NCI-H526 treated with DMSO at 0.1 percent for 48 hours (cell line): Measurements from ENCODE around the gene PSMD3.
A peak's percentile ranks its signal among the peaks of the same experiment; 100 is the strongest.

ENCODE experiments used
- DNase-seq: peaks from one replicate; lab custom pipeline; 2025; lab: John Stamatoyannopoulos, UW

Gene PSMD3

DNA sequence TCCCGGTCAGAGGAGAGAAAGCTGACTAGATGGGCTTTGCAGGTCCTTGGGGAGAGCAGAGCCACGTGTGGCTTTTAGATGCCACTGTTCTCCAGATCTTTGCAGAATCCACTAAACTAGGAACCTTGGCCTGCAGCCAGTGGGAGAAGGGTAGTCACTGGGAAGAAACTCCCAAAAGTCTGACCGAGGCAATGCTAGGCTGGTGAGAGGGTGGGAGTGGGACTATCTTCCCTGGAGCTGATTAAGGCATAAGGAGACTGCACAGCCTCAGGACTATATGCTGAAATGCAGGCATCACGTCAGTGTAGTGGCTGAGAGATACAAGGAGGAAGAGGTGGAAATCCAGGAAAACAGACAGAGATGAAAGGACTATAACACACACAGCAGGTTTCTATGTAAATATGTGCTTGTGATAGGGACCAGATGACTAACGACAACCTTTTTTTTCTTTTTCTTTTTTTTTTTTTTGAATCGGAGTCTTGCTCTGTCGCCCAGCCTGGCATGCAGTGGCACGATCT, 20.0 kb upstream of the PSMD3 start:
- DNase-seq = no peak

DNA sequence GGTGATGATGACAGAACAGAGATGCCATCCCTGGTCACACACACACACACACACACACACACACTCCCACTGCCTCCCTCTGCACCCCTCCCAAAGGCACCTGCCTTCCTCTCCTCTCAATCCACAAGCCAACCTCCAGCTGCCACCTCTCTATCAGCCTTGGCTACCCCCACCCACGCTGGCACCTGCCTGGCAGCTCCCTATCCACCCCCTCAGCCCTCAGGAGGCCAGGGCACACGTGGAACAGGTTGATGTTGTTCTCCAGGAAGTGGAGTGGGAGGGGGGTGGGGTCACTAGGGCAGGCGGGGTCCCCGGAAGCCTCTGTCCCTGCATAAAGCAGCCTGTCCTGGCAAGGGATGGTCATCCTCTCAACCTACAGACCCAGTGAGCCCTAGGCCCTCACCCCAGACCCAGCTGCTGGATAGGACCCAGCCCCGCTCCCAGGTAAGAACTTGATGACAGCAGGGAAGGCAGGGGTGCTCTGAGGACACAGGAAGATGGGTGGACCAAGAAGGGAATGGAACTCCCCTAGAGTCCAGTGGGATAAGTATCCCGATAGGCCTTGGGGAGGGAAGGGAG, 17.9 kb upstream of the PSMD3 start, which contains the start of gene GSDMA:
TSS of gene GSDMA (plus strand) at position 363 of the 579 bp plus-strand sequence. CDS start 2,684 bp downstream, outside the sequence.
- no peak for DNase-seq

DNA sequence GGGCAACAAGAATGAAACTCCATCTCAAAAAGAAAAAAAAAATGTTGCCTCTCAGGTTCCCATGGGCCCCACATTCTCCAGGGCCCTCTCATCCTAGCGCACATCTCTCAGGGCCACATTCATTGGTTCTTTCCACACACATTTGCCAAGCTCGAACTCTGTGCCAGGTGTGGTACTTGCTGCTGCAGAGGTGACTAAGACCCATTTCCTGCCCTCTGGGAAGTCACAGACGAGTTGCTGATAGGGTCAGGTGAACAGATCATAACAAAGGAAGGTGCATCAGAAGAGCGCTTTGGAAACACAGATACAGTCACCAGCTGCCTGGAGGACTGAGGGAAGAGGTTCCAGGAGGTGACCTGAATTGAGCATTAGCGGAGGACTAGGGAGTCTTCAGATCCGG, 16.8 kb upstream of the PSMD3 start:
- DNase-seq = no peak

DNA sequence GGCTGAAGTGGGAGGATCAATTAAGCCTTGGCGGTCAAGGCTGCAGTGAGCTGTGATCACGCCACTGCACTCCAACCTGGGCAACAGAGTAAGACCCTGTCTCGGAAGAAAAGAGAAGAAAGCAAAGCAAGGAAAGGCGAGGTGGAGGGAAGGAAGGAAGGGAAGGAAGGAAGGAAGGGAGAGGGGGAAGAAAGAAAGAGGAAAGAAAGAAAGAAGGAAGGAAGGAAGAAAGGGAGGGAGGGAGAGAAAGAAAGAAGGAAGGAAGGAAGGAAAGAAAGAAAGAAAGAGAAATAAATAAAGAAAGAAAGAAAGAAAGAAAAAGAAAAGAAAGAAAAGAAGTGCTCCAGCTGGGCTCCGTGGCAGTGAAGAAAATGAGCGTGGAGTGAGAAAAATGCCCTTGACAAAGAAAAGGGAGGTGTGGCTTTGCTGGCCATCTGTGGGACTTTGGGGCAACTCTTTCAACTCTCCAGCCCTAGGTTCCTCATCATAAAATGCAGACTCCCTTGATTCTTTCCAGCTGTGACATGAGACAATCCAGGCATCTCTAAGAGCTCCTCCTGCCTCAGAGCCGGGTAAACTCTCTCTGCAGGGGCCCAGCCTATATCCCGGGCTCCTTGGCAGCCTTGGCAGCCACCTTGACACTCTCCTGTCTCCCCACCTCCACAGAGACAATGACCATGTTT, 15.4 kb upstream of the PSMD3 start:
- no peak for DNase-seq

DNA sequence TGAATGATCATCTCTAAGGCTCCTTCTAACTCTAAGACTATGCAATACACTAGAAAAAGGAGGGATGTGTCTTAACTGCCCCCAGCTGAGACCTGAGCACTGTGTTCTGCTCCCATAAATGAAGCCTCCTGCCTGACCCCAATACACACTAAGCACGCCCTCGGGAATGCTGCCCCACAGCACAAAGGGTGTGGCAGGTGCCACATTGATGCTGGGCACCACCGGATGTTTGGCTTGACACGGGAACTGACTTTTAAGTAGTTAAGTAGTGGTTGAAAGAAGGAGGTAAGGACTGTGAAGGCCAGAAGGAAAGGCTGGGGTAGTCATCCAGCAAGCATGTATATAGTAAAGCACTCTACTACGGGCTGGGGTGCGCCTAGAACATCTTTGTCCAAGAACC, 13.8 kb upstream of the PSMD3 start:
- DNase-seq = no peak

DNA sequence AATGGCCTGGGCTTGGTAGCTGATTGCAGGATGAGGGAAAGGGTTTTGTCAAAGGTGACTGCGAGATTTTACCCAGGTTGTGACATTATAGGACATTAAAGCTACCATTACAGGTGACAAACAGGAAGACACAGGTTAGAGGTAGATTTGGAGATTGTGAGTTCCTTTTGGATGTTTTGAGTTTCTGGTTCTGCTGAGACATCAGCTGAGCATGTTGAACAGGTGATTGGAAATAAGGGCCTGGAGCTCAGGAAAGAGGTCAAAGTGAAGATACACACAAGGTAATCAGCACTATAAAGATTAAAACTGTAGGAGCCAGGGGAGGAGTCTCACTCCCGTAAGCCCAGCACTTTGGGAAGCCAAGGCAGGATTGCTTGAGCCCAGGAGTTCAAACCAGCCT, 11.8 kb upstream of the PSMD3 start:
- no peak for DNase-seq

DNA sequence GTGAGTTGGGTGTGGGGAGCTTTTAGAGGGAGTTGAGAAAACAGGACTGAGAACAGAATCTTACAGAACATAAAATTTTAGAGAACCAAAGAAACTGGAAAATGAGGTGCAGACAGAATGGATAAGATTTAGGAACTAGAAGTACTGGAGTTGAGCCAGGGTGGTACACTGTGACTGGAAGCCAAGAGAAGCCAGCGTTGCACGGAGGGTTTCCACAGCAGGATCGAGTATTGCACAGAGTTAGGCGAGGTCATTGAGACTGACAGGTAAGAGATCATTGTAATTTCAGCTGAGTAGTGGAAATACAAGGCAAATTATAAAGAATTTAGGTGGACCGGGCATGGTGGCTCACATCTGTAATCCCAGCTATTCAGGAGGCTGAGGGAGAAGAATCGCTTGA, 11.2 kb upstream of the PSMD3 start:
- DNase-seq = no peak

DNA sequence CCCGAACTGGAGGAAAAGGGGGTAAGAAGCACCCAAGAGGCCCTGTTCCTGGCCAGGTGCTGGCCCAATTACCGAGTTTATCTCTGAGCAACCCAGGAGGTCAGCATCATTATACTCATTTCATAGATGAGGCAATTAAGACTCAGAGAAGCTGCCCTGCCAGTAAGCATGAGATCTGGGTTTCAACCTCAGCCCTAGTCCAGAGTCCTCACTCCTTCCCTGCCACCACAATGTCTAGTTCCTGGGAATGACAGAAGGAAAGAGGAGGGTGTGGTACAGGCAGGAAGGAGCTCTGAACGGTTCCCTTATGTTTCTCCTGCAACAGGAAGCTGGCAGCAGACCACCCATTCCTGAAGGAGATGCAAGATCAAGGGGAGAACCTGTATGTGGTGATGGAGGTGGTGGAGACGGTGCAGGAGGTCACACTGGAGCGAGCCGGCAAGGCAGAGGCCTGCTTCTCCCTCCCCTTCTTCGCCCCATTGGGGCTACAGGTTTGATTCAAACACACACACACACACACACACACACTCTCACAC, 10.4 kb upstream of the PSMD3 start:
- DNase-seq = no peak

DNA sequence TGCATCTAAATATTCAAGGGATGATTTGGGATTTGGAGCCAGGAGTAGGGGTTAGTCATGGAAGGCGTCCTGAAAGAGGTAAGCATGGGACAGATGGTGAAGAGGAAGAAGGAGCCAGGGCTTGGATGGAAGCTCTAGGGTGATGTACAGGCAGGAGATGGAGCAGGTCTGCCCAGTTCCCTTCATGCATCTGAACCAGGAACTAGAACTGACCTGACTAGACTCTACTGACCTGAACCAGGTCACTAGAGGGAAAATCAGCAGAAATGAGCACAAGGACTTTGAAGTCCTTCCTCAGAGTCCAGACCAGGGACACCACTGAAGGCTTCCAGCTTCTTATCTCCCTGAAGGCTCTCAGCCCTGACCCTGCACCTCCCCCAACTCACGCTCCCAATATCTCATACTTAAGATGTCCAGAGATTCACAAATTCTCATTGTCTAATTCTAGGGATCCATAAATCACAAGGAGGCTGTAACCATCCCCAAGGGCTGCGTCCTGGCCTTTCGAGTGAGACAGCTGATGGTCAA, 9.5 kb upstream of the PSMD3 start:
- no peak for DNase-seq

DNA sequence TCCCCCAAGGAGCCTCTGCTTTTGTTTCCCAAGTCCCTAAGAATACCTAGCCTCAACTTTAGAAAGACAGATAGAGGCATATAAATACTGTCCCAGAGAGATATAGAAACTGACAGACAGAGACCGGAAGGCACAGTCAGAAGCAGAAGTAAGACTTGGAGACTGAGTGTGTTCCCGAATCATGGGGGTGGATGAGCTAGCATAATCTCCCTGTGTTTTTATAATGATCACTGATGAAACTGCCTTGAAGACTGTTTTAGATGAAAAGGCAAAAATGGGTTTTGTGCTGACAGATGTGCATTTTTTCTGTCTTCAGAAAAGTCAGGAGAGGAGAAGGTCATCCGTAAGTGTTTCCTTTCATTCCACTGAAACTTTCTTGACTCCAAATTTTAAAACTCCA, 8.3 kb upstream of the PSMD3 start:
- no peak for DNase-seq

DNA sequence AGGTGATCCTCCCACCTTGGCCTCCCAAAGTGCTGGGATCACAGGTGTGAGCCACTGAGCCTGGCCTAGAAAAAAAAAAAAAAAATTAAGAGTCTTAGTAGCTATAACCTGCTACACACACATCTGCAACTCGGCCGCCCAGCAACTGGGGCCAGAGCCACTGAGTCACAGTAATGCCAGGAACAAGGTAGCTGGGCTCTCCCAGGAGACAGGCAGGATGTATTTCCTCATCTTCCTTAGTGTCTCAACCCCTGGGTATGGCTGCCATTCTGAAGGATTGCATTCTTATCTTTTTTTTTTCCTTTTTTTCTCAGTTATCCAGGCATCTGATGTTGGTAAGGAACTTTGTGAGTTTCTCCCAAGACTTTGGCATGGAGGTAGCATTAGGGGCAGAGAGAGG, 7.1 kb upstream of the PSMD3 start:
- no peak for DNase-seq

DNA sequence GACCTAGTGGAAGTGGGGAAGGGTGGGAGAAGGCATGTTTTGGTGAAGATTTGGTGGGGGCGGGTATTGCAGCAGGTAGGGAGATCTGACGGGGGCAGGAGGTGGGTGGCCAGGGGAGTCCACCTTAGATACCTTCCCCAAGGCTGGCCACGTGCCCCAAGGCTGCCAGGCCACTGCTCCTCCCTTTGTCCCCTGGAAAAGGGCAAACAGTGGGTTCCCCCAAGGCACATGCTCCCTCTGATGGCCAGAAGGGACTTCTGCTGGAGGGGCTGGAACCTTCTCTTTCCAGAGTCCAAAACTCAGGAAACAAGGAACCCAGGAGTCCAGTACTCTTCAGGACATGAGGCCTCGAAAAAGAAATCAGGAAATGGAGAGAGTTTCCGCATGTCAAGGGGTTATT, 6.2 kb upstream of the PSMD3 start:
- DNase-seq = no peak

DNA sequence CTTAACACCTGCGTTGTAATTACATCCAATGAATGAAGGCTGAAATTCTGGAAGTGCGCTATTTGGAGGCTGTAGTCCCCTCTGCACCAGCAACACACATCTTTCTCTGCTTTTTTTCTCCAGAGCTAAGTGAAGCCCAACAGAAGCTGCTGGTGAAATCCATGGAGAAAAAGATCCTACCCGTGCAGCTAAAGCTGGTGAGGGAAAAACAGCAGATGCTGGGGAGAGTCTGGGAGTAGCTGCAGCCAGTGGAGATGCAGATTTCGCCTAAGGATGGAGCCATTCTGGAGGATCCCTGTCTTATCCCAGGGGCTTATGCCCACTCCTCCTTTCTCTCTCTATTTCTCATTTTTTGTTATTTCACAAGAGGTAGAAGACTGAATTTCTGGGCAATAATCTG, 4.8 kb upstream of the PSMD3 start:
- no peak for DNase-seq

DNA sequence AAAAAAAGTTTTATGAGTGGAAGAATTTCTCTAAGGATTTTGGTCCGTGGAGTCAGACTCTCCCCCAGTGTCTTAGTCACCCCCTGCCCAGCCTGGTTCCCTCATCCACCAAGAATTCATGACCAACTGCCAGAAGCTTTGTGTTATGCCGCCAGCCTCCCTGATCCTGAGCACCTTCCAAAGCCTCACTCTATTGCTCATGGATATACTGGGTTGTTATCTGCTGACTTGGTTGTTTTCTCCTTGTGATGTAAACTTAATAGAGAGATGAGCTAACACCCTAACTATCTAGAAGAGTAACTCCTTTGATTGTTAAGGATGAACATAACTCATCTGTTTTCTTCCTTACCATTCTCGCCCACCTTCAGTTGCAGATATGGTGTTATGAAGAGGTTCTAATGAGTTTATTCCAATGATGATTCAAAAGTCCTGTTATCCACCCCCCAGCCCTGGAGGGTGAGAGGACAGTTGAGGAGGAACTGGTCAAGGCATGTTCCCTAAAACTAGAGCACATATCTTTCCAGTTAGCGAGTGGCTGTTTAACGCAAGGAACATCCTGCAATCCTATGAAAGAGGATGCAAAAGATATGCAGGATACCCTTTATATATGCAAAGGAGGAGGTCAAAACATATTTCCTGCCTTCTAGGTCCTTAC, 1.5 kb upstream of the PSMD3 start:
- DNase-seq = peak; percentile 12

DNA sequence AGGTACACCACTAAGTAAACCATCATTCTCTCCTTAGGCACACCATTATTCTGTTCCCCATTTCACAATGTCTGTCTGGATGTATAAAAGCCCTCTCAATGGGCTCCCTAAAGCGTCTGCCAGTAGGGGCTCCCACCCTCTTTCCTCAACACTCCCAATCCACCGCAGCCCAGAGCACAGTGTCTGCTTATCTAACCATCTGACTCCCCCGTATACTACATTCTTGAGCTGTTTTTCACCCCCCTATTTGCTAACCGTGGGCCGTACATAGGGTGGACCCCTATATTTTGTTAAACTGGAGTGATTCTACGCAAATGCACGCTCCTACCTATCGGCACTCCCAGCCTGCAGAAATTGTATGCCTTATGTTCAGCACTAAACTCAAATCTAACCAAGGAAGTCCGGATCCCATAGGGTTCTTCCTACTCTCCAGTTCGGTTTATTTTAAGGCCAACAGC, 685 bp upstream of the PSMD3 start:
- peak; percentile 46 for DNase-seq

DNA sequence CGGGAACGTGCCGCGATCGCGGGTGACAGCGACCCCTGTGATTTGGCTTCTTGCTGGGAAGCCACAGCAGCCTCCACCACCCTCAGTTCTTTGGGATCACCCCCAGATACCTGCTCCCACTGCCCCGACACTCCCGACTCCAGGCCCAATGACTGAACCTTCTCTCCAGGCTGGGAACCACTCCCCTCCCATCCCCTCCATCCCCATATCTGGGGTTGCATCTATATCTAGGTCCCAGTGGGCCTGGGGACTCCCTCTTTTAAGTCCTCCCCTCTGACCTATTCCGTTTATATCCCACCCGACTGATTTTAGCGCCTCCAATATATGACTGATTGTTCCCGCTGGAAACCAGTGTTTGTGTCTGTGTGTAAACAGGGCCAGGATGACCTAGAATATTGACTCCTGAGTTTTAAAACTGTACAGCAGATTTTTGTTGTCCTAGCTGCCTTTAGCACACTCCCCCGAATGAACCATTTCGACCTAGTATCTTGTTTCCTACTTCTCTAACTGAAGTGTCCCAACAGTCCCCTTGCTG, 667 bp downstream of the PSMD3 start:
- DNase-seq = no peak

DNA sequence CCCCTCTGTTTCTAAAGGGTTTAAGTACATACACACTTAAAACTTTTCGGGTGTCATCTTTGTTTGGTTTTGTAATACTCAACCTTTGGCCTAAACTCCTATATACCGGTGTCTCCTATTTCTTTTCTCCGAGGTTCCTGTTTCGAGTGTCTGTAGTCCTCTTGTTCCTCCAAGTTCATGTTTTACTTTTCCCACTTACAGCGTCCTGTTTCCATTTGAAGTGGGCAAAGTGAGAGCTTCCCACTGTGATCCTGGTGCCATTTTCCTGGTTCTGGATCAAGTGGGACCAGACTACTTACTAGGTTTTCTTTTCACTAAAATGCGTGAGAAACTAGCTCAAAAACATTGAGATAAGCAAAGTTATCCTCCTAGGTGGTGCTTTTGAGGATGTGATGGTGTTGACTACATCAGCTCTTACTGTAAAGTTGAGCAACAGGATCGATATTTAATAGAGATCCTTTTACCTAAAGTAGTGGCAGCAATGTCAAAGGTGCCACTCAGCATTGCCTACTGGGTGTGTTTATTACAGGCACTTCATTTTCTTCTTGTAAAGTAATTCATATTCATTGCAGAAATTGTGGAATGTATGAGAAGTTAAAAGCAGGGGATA, 1.3 kb downstream of the PSMD3 start:
- DNase-seq = no peak

DNA sequence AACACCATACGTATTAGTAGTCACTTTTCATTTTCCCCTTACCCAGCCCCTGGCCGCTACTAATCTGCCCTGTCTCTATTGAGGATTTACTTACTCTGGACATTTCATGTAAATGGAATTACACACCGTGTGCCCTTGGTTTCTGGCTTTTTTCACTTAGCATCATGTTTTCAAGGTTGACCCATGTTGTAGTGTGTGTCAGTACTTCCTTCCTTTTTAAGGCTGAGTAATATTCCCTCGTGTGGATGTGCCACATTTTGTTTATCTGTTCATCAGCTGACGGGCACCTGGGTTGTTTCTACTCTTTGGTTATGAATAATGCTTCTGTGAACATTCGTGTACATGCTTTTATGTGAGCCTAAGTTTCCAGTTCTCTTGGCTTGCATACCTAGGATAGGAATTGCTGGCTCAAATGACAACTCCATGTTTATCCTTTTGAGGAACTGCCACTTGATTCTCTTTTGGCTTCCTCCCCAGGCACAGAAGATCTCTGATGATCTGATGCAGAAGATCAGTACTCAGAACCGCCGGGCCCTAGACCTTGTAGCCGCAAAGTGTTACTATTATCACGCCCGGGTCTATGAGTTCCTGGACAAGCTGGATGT, 7.7 kb downstream of the PSMD3 start:
- no peak for DNase-seq

DNA sequence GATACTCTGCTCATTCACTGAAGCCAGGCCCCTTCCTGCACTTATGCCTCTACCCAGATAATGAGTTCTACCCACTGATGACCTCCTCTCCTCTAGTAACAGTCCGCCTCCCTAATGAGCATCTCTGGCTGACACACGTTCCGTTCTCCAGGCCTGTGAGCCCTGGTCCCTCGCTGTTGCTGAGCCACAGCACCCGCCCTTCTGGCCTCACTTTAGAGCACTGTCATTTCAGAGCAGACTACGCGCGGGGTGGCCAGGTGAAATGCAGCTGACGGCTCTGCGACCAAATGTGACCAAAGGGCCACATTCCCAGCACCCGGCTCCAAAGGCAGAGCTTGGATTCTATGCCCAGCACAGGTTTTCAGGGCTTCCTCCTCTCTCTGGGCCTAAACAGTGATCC, 13.8 kb downstream of the PSMD3 start:
- no peak for DNase-seq

DNA sequence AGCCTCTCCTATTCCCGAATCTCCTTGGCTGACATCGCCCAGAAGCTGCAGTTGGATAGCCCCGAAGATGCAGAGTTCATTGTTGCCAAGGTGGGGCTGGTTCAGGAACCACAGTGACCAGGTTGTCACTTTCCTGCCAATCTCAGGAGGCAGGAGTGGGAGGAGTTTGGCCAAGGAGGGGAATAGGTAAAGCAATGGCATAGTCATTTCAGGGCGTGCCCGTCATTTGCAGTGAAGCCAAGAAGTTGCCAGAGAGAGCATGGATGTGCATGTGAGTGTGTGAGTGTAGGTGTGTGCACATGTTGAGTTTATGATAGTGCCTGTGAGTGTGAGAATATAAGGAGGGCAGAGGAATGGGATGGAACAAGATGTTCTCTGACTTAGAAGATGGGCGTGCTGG, 14.8 kb downstream of the PSMD3 start:
- DNase-seq = no peak

DNA sequence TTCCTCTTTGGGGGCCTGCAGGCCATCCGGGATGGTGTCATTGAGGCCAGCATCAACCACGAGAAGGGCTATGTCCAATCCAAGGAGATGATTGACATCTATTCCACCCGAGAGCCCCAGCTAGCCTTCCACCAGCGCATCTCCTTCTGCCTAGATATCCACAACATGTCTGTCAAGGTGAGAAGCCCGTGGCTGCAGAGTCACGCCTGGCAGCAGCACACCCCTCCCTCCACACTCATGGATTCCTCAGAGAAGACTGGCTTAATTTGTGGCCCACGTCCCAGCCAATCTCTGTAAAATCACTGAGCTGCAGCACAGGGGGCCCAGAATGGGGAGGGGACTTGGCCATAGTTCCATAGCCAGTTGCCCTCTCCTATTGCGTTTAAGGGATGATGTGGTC, 15.6 kb downstream of the PSMD3 start:
- no peak for DNase-seq

DNA sequence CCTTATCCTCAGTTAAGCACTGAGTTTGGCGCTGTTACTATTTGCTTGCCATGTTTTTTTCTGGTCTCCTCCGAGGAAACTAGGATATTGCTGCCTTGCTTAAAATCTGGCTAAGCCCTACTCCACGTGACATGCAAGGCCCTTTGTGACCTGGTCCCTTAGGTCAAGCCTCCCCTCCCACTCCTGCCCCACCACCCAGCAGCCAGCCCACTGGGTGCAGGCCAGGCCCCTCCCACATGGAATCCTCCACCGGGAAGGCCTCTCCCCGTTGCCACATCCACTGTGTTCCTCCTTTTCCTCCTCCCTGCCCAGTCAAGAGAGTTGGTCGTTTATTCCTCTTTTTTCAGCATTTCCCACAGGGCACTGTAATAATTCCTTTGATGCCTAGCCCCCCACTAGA, 16.2 kb downstream of the PSMD3 start:
- DNase-seq = no peak
